Glutamatergic neuron (in vitro differentiated cells): ENCODE measurements around the gene HADHA. TPM values are rescaled to one million over a fixed set of nuclear protein-coding genes. Genes with fewer than 3 reads are reported as not detected.

Experiments
- DNase-seq: peaks from one replicate; pipeline ENCODE4 v3.0.0; 2022
- H3K27ac Mint-ChIP-seq: one replicate; pipeline ENCODE4 v1.8.0; 2020; ENCODE audit warnings: mild to moderate bottlenecking, mixed read lengths, inconsistent platforms; ENCODE audit not compliant: unreplicated experiment
- H3K27me3 Mint-ChIP-seq: one replicate; pipeline ENCODE4 v1.8.0; 2020; ENCODE audit warnings: mild to moderate bottlenecking, moderate library complexity, mixed read lengths, inconsistent platforms; ENCODE audit not compliant: unreplicated experiment
- H3K36me3 Mint-ChIP-seq: one replicate; pipeline ENCODE4 v1.8.0; 2020; ENCODE audit warnings: mild to moderate bottlenecking, mixed read lengths, inconsistent platforms; ENCODE audit not compliant: unreplicated experiment
- H3K4me1 Mint-ChIP-seq: one replicate; pipeline ENCODE4 v1.8.0; 2020; ENCODE audit warnings: mild to moderate bottlenecking, low read depth, mixed read lengths, inconsistent platforms; ENCODE audit not compliant: unreplicated experiment
- H3K4me3 Mint-ChIP-seq: one replicate; pipeline ENCODE4 v1.8.0; 2020; ENCODE audit warnings: mild to moderate bottlenecking, mixed read lengths, inconsistent platforms; ENCODE audit not compliant: unreplicated experiment
- H3K9me3 Mint-ChIP-seq: one replicate; pipeline ENCODE4 v1.8.0; 2020; ENCODE audit warnings: mild to moderate bottlenecking, moderate library complexity, mixed read lengths, inconsistent platforms; ENCODE audit not compliant: unreplicated experiment
- CTCF ChIP-seq: fragments of 200-600 bp; sonication (generic); IDR thresholded peaks from one replicate; pipeline ENCODE4 v1.5.0; 2021; ENCODE audit not compliant: partially characterized antibody, unreplicated experiment
- total RNA-seq: library from RNA; stranded (reverse); fragmentation: NEBNext Ultra II Directional; extraction: Animal tissue kit (Norgen Biotek cat#: 25700); gene quantifications from one replicate; pipeline ENCODE4 v1.2.1, GENCODE V29; 2021; ENCODE audit not compliant: unreplicated experiment

HADHA gene
- total RNA-seq, 1 donor from 2014 or later: 89.8 TPM

- Mint-ChIP-seq H3K9me3 (peaks cover 2% of the 10 kb centered on the region), H3K4me3 (no peak overlapping the region), H3K4me1 (no peaks in the 10 kb centered on the region), H3K36me3 (no peaks in the 10 kb centered on the region), H3K27me3 (peaks cover 5% of the 10 kb centered on the region), H3K27ac (no peak overlapping the region)
- no peak for DNase-seq
- TF ChIP-seq CTCF: no peak
These were observed 94.2 kb downstream of the HADHA start for GRCh38 chr2:26150243-26150642.

- H3K9me3 Mint-ChIP-seq: peaks cover 6% of the 10 kb centered on the region
- H3K4me1 Mint-ChIP-seq: no peaks in the 10 kb centered on the region
- DNase-seq: no peak
- H3K27ac Mint-ChIP-seq: no peak overlapping the region
- no peaks in the 10 kb centered on the region for H3K36me3 Mint-ChIP-seq
- TF ChIP-seq CTCF: no peak
- peaks cover 5% of the 10 kb centered on the region for H3K27me3 Mint-ChIP-seq
- no peak overlapping the region for H3K4me3 Mint-ChIP-seq
These were observed 95.9 kb downstream of the HADHA start for GRCh38 chr2:26148501-26148900.

GRCh38 chr2:26144953-26145680, 99.3 kb downstream of the HADHA start:
- H3K36me3 Mint-ChIP-seq: no peaks in the 10 kb centered on the region
- H3K4me3 Mint-ChIP-seq: no peak overlapping the region
- TF ChIP-seq CTCF: peak; percentile 71
- H3K4me1 Mint-ChIP-seq: no peaks in the 10 kb centered on the region
- peaks cover 6% of the 10 kb centered on the region for H3K9me3 Mint-ChIP-seq
- H3K27me3 Mint-ChIP-seq: no peaks in the 10 kb centered on the region
- peak; percentile 73 for DNase-seq
- H3K27ac Mint-ChIP-seq: no peak overlapping the region

- H3K4me3 Mint-ChIP-seq: no peak overlapping the region
- H3K4me1 Mint-ChIP-seq: peaks cover 4% of the 10 kb centered on the region
- H3K27me3 Mint-ChIP-seq: no peaks in the 10 kb centered on the region
- no peak for DNase-seq
- peaks cover 9% of the 10 kb centered on the region for H3K9me3 Mint-ChIP-seq
- H3K27ac Mint-ChIP-seq: no peak overlapping the region
- H3K36me3 Mint-ChIP-seq: no peaks in the 10 kb centered on the region
- TF ChIP-seq CTCF: no peak
These were observed 100.4 kb downstream of the HADHA start for GRCh38 chr2:26144031-26144430.

GRCh38 chr2:26141145-26141769, 103.2 kb downstream of the HADHA start:
- no peak for TF ChIP-seq CTCF
- H3K9me3 Mint-ChIP-seq: peaks cover 8% of the 10 kb centered on the region
- peaks cover 6% of the 10 kb centered on the region for H3K4me1 Mint-ChIP-seq
- no peaks in the 10 kb centered on the region for H3K36me3 Mint-ChIP-seq
- H3K4me3 Mint-ChIP-seq: no peak overlapping the region
- no peak overlapping the region for H3K27ac Mint-ChIP-seq
- no peaks in the 10 kb centered on the region for H3K27me3 Mint-ChIP-seq
- DNase-seq: no peak
